Endothelial cell of umbilical vein (primary cell): ENCODE results near the gene USP51.
"Not testable (repeated sequence)": the region's sequence is repeated elsewhere in the genome, so short reads cannot be mapped to it uniquely, and the experiment has no call there.

ENCODE experiments used
- CTCF ChIP-seq, 2 donors: IDR thresholded peaks; 1 replicate in 1 of 2; 2 replicates in 1 of 2; pipeline ENCODE4 v1.5.1; 2011; ENCODE audit warnings: low read length in 2 of 2, mild to moderate bottlenecking in 2 of 2, moderate library complexity in 2 of 2, control low read depth in 1 of 2, inconsistent platforms in 1 of 2, low read depth in 1 of 2; ENCODE audit not compliant: insufficient read depth in 1 of 2; ENCODE audit errors: extremely low read depth in 1 of 2
- EZH2 ChIP-seq: IDR thresholded peaks from 2 replicates; pipeline ENCODE4 v1.6.1; 2012; ENCODE audit warnings: borderline replicate concordance, low read depth, mild to moderate bottlenecking, moderate library complexity, low read length, inconsistent platforms; ENCODE audit not compliant: severe bottlenecking
- FOS ChIP-seq: IDR thresholded peaks from 2 replicates; pipeline ENCODE4 v1.6.1; 2011; ENCODE audit warnings: mild to moderate bottlenecking, low read length, moderate library complexity, borderline replicate concordance; ENCODE audit not compliant: insufficient read depth
- MAX ChIP-seq: IDR thresholded peaks from 2 replicates; pipeline ENCODE4 v1.6.1; 2011; ENCODE audit not compliant: insufficient read depth, insufficient read length
- MYC ChIP-seq: IDR thresholded peaks from one replicate; pipeline ENCODE4 v1.6.1; 2011; ENCODE audit warnings: mild to moderate bottlenecking, low read depth, low read length
- POLR2A ChIP-seq: IDR thresholded peaks from 2 replicates; pipeline ENCODE4 v1.6.1; 2012; ENCODE audit warnings: low read depth, mild to moderate bottlenecking, control low read depth, low read length
- POLR2AphosphoS5 ChIP-seq: IDR thresholded peaks from 2 replicates; pipeline ENCODE4 v1.6.1; 2012; ENCODE audit warnings: low read depth, mild to moderate bottlenecking, control low read depth, low read length, moderate library complexity; ENCODE audit not compliant: insufficient read depth

- TF ChIP-seq CTCF (IDR thresholded peaks at IDR 0.05; ENCODE audit: extremely low read depth in 1 of 2, insufficient read depth in 1 of 2, low read depth in 1 of 2, low read length in 2 of 2); MAX; POLR2A; POLR2AphosphoS5; EZH2; MYC; FOS: not testable (repeated sequence)
Observed at GRCh38 chrX:55443468-55443867, 46.2 kb downstream of the USP51 start.
